K562 (cell line): ENCODE measurements around the gene HBM.

Source experiments
- SREBF1 ChIP-seq: fragments of 150-350 bp; IDR thresholded peaks from 2 replicates; pipeline ENCODE4 v1.6.1; 2014; ENCODE audit warnings: antibody characterized with exemption, low read depth, low read length, borderline replicate concordance
- TF ChIP-seq, protein P1 (sequence below): sonication (generic); formaldehyde crosslinking; IDR thresholded peaks from 2 replicates; pipeline ENCODE4 v1.8.1; 2023; ENCODE audit warnings: mild to moderate bottlenecking, missing genetic modification reagents

DNA sequence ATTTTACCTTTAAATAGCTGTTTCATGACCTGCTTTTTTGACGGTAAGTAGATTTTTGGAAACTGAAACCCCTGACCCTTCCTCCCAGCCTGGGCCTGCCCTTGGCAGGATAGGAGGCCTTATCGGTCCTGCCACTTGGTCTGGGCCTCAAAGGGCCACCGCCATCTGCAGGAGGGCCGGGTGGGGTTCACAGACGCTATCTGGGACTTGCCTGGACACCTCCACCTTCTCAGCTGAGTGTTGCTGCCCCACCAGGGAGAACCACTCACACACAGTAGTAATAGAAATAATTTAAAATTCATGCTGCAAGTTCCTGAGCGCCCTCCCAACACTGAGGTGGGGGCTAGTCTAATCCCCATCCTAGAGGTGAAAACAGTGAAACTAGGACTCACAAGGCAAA lies 22.7 kb upstream of the HBM start:
- TF ChIP-seq, protein P1, sequence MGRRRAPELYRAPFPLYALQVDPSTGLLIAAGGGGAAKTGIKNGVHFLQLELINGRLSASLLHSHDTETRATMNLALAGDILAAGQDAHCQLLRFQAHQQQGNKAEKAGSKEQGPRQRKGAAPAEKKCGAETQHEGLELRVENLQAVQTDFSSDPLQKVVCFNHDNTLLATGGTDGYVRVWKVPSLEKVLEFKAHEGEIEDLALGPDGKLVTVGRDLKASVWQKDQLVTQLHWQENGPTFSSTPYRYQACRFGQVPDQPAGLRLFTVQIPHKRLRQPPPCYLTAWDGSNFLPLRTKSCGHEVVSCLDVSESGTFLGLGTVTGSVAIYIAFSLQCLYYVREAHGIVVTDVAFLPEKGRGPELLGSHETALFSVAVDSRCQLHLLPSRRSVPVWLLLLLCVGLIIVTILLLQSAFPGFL (CRISPR knock-in tag) = 0 out of 2 replicates have a peak, but pooled peaks have one; percentile 28
- TF ChIP-seq SREBF1 = no peak
